Prostate gland (tissue), 2 donors: ENCODE data around the gene OGFOD3. TPM values are rescaled to one million over a fixed set of nuclear protein-coding genes. Genes with fewer than 3 reads are reported as not detected.
A peak's percentile ranks its signal among the peaks of the same experiment; 100 is the strongest.
"Not testable (repeated sequence)": the region's sequence is repeated elsewhere in the genome, so short reads cannot be mapped to it uniquely, and the experiment has no call there.

Experiments
- DNase-seq: peaks from one replicate; pipeline ENCODE4 v3.0.0-alpha.2; 2019; ENCODE audit warnings: low spot score
- H3K27ac ChIP-seq, 2 donors: fragments of 200-600 bp; sonication (generic); 2 replicates each; pipeline ENCODE4 v1.5.1; 2017 to 2019
- H3K27me3 ChIP-seq: fragments of 200-600 bp; sonication (generic); replicated peaks from 2 replicates; pipeline ENCODE4 v1.5.1; 2019; ENCODE audit not compliant: insufficient read depth
- H3K36me3 ChIP-seq, 2 donors: fragments of 200-600 bp; sonication (generic); 1 replicate in 1 of 2; 2 replicates in 1 of 2; pipeline versions ENCODE4 v1.5.1 to v1.8.1; 2017 to 2019
- H3K4me1 ChIP-seq: fragments of 200-600 bp; sonication (generic); replicated peaks from 2 replicates; pipeline ENCODE4 v1.5.1; 2019
- H3K4me3 ChIP-seq, 2 donors: fragments of 200-600 bp; sonication (generic); 2 replicates each; pipeline ENCODE4 v1.5.1; 2017 to 2019
- H3K9me3 ChIP-seq: fragments of 200-600 bp; sonication (generic); 2 replicates; pipeline ENCODE4 v1.5.1; 2017
- POLR2A ChIP-seq: fragments of 450-650 bp; IDR thresholded peaks from one replicate; pipeline ENCODE4 v1.6.1; 2016; ENCODE audit warnings: antibody characterized with exemption, mild to moderate bottlenecking
- POLR2AphosphoS5 ChIP-seq: sonication (generic); formaldehyde crosslinking; IDR thresholded peaks from one replicate; pipeline ENCODE4 v1.6.1; 2017; ENCODE audit warnings: antibody characterized with exemption
- WGBS: methylation state at CpG from one replicate; pipeline ENCODE4 v1.1.5; 2018; 5-methylcytosine and 5-hydroxymethylcytosine counted together
- intact Hi-C: fragments of 100-400 bp; cut with DNase I; formaldehyde crosslinking; loops from one replicate; pipeline ENCODE4 v1.14.2; 2022
- total RNA-seq, 2 donors: library from RNA; depleted of rRNA; stranded (reverse); fragments of >200 nt; gene quantifications; one replicate each; pipeline ENCODE4 v1.1.0, GENCODE V29; 2016
- TF ChIP-seq, protein P1 (sequence below), 4 experiments: fragments of 200-600 bp in 2 of 4; fragments of 450-650 bp in 2 of 4; sonication (generic) in 2 of 4; IDR thresholded peaks; 1 replicate in 3 of 4; 2 replicates in 1 of 4; pipeline ENCODE4 v1.5.1; 2016 to 2019; ENCODE audit warnings: antibody characterized with exemption in 4 of 4, mild to moderate bottlenecking in 2 of 4, moderate library complexity in 2 of 4

OGFOD3 gene
- total RNA-seq, 2 donors from 2014 or later = 41.0 to 65.8 TPM

DNA sequence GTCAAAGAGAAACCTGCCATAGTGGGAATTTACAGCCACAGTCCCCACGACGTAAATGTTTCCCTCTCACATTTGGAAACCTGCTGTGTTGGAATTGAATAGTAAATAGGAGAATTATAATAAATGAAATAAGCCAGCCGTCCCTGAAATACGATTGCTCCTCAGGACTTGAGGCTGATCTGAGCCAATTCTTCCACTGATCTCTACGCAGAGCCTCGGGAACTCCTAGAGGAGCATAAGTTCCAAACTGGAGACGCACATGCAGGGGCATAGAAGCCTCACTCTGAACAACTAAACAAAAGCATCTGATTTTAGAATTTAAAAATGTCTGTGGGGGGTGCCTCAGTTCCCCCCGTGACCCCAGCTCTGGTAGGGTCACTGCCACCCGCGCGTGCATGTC, 69.5 kb downstream of the OGFOD3 start:
- H3K27ac ChIP-seq = no peak overlapping the region
- H3K4me3 ChIP-seq = no peak overlapping the region
- no peaks in the 10 kb centered on the region for H3K27me3 ChIP-seq
- no peak for DNase-seq
- H3K36me3 ChIP-seq = no peaks in the 10 kb centered on the region
- no peaks in the 10 kb centered on the region for H3K9me3 ChIP-seq
- H3K4me1 ChIP-seq = no peaks in the 10 kb centered on the region
- 66% methylated on average over 11 of the region's 11 CpGs for WGBS
- intact Hi-C loops = no loop called here
- TF ChIP-seq POLR2AphosphoS5 = no peak
- TF ChIP-seq POLR2A = no peak
- TF ChIP-seq, protein P1, sequence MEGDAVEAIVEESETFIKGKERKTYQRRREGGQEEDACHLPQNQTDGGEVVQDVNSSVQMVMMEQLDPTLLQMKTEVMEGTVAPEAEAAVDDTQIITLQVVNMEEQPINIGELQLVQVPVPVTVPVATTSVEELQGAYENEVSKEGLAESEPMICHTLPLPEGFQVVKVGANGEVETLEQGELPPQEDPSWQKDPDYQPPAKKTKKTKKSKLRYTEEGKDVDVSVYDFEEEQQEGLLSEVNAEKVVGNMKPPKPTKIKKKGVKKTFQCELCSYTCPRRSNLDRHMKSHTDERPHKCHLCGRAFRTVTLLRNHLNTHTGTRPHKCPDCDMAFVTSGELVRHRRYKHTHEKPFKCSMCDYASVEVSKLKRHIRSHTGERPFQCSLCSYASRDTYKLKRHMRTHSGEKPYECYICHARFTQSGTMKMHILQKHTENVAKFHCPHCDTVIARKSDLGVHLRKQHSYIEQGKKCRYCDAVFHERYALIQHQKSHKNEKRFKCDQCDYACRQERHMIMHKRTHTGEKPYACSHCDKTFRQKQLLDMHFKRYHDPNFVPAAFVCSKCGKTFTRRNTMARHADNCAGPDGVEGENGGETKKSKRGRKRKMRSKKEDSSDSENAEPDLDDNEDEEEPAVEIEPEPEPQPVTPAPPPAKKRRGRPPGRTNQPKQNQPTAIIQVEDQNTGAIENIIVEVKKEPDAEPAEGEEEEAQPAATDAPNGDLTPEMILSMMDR (IDR thresholded peaks at IDR 0.05) = no peak

DNA sequence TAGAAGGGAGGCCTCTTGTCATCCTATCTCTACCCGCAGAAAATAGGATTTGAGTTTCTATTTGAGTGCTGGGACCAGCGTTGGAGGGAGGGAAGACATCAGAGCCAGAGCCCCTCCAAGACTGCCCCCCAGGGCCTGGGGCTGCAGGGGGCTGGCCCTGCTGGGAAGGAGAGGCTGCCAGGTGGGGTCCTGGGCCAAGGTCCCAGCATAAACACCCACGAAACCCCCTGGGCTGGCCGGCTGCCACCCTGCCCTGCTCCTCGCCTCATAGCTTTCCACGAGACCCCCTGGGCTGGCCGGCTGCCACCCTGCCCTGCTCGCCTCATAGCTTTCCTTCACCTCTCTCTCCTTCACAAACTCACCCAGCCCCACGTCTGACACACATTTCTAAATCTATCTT, 70.0 kb downstream of the OGFOD3 start:
- TF ChIP-seq POLR2A (no peak), POLR2AphosphoS5 (no peak)
- TF ChIP-seq, protein P1 (IDR thresholded peaks at IDR 0.05) = no peak
- Histone ChIP-seq H3K36me3 (no peaks in the 10 kb centered on the region), H3K4me1 (no peaks in the 10 kb centered on the region), H3K9me3 (no peaks in the 10 kb centered on the region), H3K27ac (no peak overlapping the region), H3K4me3 (no peak overlapping the region), H3K27me3 (no peaks in the 10 kb centered on the region)
- intact Hi-C loops = no loop called here
- DNase-seq = no peak
- WGBS = 74% methylated on average over 9 of the region's 9 CpGs

DNA sequence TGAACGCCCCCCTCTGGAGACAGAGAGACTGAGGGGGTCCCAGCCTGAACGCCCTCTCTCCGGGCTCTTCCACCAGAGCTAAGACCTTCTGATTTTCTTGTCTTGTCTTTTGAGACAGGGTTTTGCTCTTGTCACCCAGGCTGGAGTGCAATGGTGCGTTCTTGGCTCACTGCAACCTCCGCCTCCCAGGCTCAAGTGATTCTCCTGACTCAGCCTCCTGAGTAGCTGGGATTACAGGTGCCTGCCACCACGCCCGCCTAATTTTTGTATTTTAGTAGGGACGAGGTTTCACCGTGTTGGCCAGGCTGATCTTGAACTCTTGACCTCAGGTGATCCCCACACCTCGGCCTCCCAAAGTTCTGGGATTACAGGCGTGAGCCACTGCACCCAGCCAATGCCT, 70.4 kb downstream of the OGFOD3 start:
- H3K9me3 ChIP-seq, H3K27ac ChIP-seq, H3K36me3 ChIP-seq, intact Hi-C loops, H3K4me3 ChIP-seq, DNase-seq, H3K27me3 ChIP-seq, H3K4me1 ChIP-seq: not testable (repeated sequence)
- 86% methylated on average over 11 of the region's 11 CpGs for whole genome bisulfite sequencing

DNA sequence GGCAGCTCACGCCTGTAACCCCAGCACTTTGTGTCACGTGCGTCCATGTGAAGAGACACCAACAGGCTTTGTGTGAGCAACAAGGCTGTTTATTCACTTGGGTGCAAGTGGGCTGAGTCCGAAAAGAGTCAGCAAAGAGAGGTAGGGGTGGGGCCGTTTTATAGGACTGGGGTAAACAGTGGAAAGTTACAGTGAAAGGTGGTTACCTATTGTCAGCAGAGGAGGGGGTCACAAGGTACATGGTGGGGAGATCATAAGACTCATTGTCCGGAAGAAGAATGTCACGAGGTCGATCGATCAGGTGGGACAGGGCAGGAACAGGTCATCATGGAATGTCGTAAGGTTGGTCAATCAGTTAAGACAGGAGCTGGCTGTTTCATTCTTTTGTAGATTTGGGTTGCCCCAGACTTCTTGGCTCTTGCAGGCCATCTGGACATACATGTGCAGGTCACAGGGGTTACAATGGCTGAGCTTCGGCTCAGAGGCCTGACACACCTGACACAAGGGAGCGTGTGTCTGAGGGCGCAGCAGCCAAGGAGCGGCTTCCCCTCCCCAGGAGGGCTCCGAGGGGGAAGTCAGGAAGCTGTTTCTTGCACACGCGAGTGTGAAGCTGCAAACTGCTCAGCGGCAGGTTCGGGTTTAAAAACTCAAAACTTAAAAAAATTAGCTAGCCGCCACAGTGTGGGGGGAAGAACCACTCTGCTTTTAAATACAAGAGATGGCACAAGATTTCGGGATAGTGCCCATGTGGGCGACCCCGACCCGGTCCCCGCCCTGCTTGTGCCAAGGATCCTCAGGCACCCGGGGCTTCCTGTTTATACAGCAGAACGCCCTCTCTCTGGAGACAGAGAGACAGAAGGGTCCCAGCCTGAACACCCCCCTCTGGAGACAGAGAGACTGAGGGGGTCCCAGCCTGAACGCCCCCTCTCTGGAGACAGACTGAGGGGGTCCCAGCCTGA, 71.8 kb downstream of the OGFOD3 start:
- H3K4me3 ChIP-seq = no peak overlapping the region
- no peaks in the 10 kb centered on the region for H3K9me3 ChIP-seq
- intact Hi-C loops = no loop called here
- DNase-seq = no peak
- no peak overlapping the region for H3K27ac ChIP-seq
- H3K27me3 ChIP-seq = no peaks in the 10 kb centered on the region
- WGBS = 69% methylated on average over 28 of the region's 28 CpGs
- peak; percentile 23 for TF ChIP-seq POLR2AphosphoS5
- no peak for TF ChIP-seq POLR2A
- no peaks in the 10 kb centered on the region for H3K36me3 ChIP-seq
- no peaks in the 10 kb centered on the region for H3K4me1 ChIP-seq

DNA sequence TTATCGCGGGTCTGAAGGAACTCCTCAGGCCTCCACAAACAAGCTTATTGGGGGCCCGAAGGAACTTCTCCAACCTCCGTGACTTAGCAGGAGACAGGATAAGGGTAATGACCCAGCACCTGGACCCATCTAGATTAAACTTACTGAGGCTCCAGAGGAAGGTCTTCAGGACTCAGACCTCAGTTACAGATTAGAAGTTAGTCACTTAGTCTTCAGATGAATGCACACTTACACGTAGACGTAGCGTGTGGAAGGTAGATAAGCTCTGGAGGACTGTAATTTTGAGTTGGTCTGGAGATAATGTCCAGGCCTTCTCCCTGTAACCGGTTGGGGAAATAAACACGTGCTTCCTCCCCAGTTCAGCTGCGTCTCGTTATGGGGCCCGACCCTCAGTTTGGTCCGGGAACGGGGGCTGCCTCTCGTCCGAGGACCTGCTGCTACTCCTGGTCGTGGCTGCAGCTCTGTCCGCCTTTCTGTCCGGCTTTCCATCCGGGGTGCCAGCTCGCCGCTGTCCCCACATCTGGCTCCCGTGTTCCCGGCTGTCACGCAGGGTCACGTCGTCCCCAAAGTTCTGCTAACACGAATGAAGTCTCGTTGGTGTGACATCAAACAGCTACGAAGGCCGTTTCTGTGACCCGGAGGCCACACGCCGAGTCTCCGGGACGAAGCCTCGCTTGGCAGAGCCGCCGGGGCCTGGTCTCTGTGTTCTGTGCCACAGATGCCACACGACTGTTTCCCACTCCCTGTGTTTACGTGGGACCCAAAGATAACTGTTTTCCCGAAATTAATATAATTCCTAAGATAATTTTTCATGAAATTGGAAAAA, 73.0 kb downstream of the OGFOD3 start:
- no peaks in the 10 kb centered on the region for H3K4me1 ChIP-seq
- no peak overlapping the region for H3K27ac ChIP-seq
- intact Hi-C loops = no loop called here
- H3K9me3 ChIP-seq = no peaks in the 10 kb centered on the region
- TF ChIP-seq, protein P1 (IDR thresholded peaks at IDR 0.05) = no peak
- TF ChIP-seq POLR2A = no peak
- no peak for TF ChIP-seq POLR2AphosphoS5
- DNase-seq = no peak
- H3K27me3 ChIP-seq = no peaks in the 10 kb centered on the region
- WGBS = 83% methylated on average over 42 of the region's 42 CpGs
- no peak overlapping the region for H3K4me3 ChIP-seq
- H3K36me3 ChIP-seq = no peaks in the 10 kb centered on the region
